HepG2 (cell line): ENCODE measurements around the gene SFMBT1. TPM values are rescaled to one million over a fixed set of nuclear protein-coding genes. Genes with fewer than 3 reads are reported as not detected.
A peak's percentile ranks its signal among the peaks of the same experiment; 100 is the strongest.

ENCODE experiments used
- BORCS8-MEF2B ChIP-seq: sonication (generic); formaldehyde crosslinking; IDR thresholded peaks from 2 replicates; pipeline ENCODE4 v1.8.0; 2022; ENCODE audit warnings: mild to moderate bottlenecking, missing genetic modification reagents
- FOXP1 ChIP-seq, 2 experiments: fragments of 450-650 bp in 1 of 2; IDR thresholded peaks; 2 replicates each; pipeline ENCODE4 v1.6.1; 2017 to 2018; ENCODE audit warnings: antibody characterized with exemption in 1 of 2
- GFI1 ChIP-seq: sonication (generic); formaldehyde crosslinking; IDR thresholded peaks from 2 replicates; pipeline ENCODE4 v1.5.0; 2020; ENCODE audit warnings: missing genetic modification reagents, mild to moderate bottlenecking, borderline replicate concordance
- IKZF1 ChIP-seq: fragments of 450-650 bp; IDR thresholded peaks from 2 replicates; pipeline ENCODE4 v1.7.1; 2016
- LBX2 ChIP-seq: sonication (generic); formaldehyde crosslinking; IDR thresholded peaks from 2 replicates; pipeline ENCODE4 v1.5.0; 2020; ENCODE audit warnings: missing genetic modification reagents, mild to moderate bottlenecking, borderline replicate concordance
- LRRFIP1 ChIP-seq: sonication (generic); formaldehyde crosslinking; conservative IDR thresholded peaks from 2 replicates; pipeline ENCODE4 v1.4.0; 2020; ENCODE audit warnings: missing genetic modification reagents
- MAX ChIP-seq: IDR thresholded peaks from 2 replicates; pipeline ENCODE4 v1.6.1; 2012; ENCODE audit warnings: inconsistent platforms
- MTF2 ChIP-seq: sonication (generic); formaldehyde crosslinking; IDR thresholded peaks from 2 replicates; pipeline ENCODE4 v1.5.0; 2020; ENCODE audit warnings: missing genetic modification reagents, borderline replicate concordance
- RBFOX2 ChIP-seq: fragments of 200-400 bp; formaldehyde crosslinking; IDR thresholded peaks from 2 replicates; pipeline ENCODE4 v1.6.1; 2017; ENCODE audit warnings: low read depth, mild to moderate bottlenecking, low read length
- REL ChIP-seq: sonication (generic); formaldehyde crosslinking; conservative IDR thresholded peaks from 2 replicates; pipeline ENCODE4 v1.8.0; 2022; ENCODE audit warnings: mild to moderate bottlenecking, missing genetic modification reagents, moderate library complexity
- SALL1 ChIP-seq: sonication (generic); formaldehyde crosslinking; IDR thresholded peaks from 2 replicates; pipeline ENCODE4 v1.8.0; 2022; ENCODE audit warnings: mild to moderate bottlenecking, missing genetic modification reagents
- TCF12 ChIP-seq, 2 experiments: fragments of 450-650 bp in 1 of 2; sonication (generic) in 1 of 2; formaldehyde crosslinking in 1 of 2; IDR thresholded peaks; 2 replicates each; pipeline versions ENCODE4 v1.6.1 to v1.8.0; 2017 to 2022; ENCODE audit warnings: antibody characterized with exemption in 1 of 2, mild to moderate bottlenecking in 1 of 2, missing genetic modification reagents in 1 of 2, moderate library complexity in 1 of 2
- TMF1 ChIP-seq: sonication (generic); formaldehyde crosslinking; IDR thresholded peaks from 2 replicates; pipeline ENCODE4 v1.8.1; 2022; ENCODE audit warnings: low read depth, missing genetic modification reagents
- ZBTB44 ChIP-seq: sonication (generic); formaldehyde crosslinking; IDR thresholded peaks from 2 replicates; pipeline ENCODE4 v1.4.0; 2020; ENCODE audit warnings: missing genetic modification reagents
- ZNF232 ChIP-seq: sonication (generic); formaldehyde crosslinking; IDR thresholded peaks from 2 replicates; pipeline ENCODE4 v1.4.0; 2020; ENCODE audit warnings: missing genetic modification reagents, borderline replicate concordance
- ZNF629 ChIP-seq: sonication (generic); formaldehyde crosslinking; conservative IDR thresholded peaks from 2 replicates; pipeline ENCODE4 v1.5.0; 2020; ENCODE audit warnings: missing genetic modification reagents
- ZNF639 ChIP-seq: conservative IDR thresholded peaks from 2 replicates; pipeline ENCODE4 v1.6.1; 2018; ENCODE audit warnings: missing genetic modification reagents
- ZNF652 ChIP-seq: IDR thresholded peaks from 2 replicates; pipeline ENCODE4 v1.6.1; 2016; ENCODE audit warnings: low read depth, borderline replicate concordance
- ZNF7 ChIP-seq: IDR thresholded peaks from 2 replicates; pipeline ENCODE4 v1.6.1; 2016; ENCODE audit warnings: missing biosample characterization, missing genetic modification reagents
- ZNF75D ChIP-seq: sonication (generic); formaldehyde crosslinking; IDR thresholded peaks from 2 replicates; pipeline ENCODE4 v1.8.1; 2023; ENCODE audit warnings: missing genetic modification reagents, mild to moderate bottlenecking, borderline replicate concordance
- ZXDC ChIP-seq: sonication (generic); formaldehyde crosslinking; IDR thresholded peaks from 2 replicates; pipeline ENCODE4 v1.5.0; 2020; ENCODE audit warnings: mild to moderate bottlenecking, missing genetic modification reagents
- polyA plus RNA-seq, 8 experiments: library from polyadenylated mRNA; depleted of rRNA in 3 of 8; stranded (reverse) in 7 of 8; unstranded in 1 of 8; fragments of >200 nt; fragmentation: Illumina TruSeq in 4 of 8; extraction: Trizol in 4 of 8; gene quantifications; 2 replicates each; pipeline versions ENCODE4 v1.2.1 to v1.2.3, GENCODE V29; 2011 to 2016; ENCODE audit warnings: low read depth in 4 of 8, missing spikeins in 1 of 8, mixed read lengths in 1 of 8; ENCODE audit not compliant: insufficient read depth in 1 of 8
- total RNA-seq, 5 experiments: library from RNA; depleted of rRNA; stranded (reverse); fragments of >200 nt; fragmentation: Illumina TruSeq; extraction: Trizol; gene quantifications; 2 replicates each; pipeline ENCODE4 v1.2.3, GENCODE V29; 2016; ENCODE audit warnings: low read depth in 1 of 5

Gene SFMBT1
- total and polyA plus RNA-seq, 2 of the 13 experiments (the other 11 are each of a cell fraction or from before 2014, with no cell fraction given), result 3.8 to 12.8 TPM

GRCh38 chr3:53084310-53085001 is 38.6 kb upstream of the SFMBT1 start (continued):
- no peak for TF ChIP-seq ZBTB44 (CRISPR knock-in tag)
- no peak for TF ChIP-seq LRRFIP1 (CRISPR knock-in tag)
- no peak for TF ChIP-seq TMF1 (CRISPR knock-in tag)
- TF ChIP-seq IKZF1, result no peak
- no peak for TF ChIP-seq RBFOX2
- TF ChIP-seq MAX, result 0 out of 2 replicates have a peak, but pooled peaks have one; percentile 44
- TF ChIP-seq REL, result no peak
- TF ChIP-seq ZNF75D (CRISPR knock-in tag), result no peak
- no peak for TF ChIP-seq ZNF7 (CRISPR knock-in tag)
- no peak for TF ChIP-seq FOXP1 (IDR thresholded peaks at IDR 0.05)
- no peak for TF ChIP-seq FOXP1 (CRISPR knock-in tag; IDR thresholded peaks at IDR 0.05)
- 0 out of 2 replicates have a peak, but pooled peaks have one; percentile 28 for TF ChIP-seq ZXDC
- TF ChIP-seq MTF2 (CRISPR knock-in tag), result no peak
- no peak for TF ChIP-seq LBX2 (CRISPR knock-in tag)
- TF ChIP-seq ZNF652 (CRISPR knock-in tag), result no peak
- TF ChIP-seq GFI1, result no peak
- TF ChIP-seq ZNF629, result 0 out of 2 replicates have a peak, but pooled peaks have one; percentile 13
- TF ChIP-seq TCF12 (IDR thresholded peaks at IDR 0.05), result no peak
- TF ChIP-seq TCF12 (CRISPR knock-in tag; IDR thresholded peaks at IDR 0.05), result no peak
- no peak for TF ChIP-seq ZNF232
- TF ChIP-seq ZNF639 (CRISPR knock-in tag), result no peak
- peak; percentile 73 for TF ChIP-seq SALL1 (CRISPR knock-in tag)
- TF ChIP-seq BORCS8-MEF2B, result no peak
